OCI-LY3 (cell line): ENCODE data around the gene LANCL3.
"Not testable (repeated sequence)": the region's sequence is repeated elsewhere in the genome, so short reads cannot be mapped to it uniquely, and the experiment has no call there.

ENCODE experiments used
- EZH2phosphoT487 ChIP-seq: fragments of 200-600 bp; shearing (Covaris generic); IDR thresholded peaks from 2 replicates; pipeline ENCODE4 v1.6.1; 2018; ENCODE audit warnings: antibody characterized with exemption, mixed run types, low read depth
- TF ChIP-seq, protein P1 (sequence below): fragments of 200-600, 300-600 bp; sonication (generic); IDR thresholded peaks from 2 replicates; pipeline ENCODE4 v1.5.1; 2014; ENCODE audit warnings: antibody characterized with exemption, low read length, low read depth

DNA sequence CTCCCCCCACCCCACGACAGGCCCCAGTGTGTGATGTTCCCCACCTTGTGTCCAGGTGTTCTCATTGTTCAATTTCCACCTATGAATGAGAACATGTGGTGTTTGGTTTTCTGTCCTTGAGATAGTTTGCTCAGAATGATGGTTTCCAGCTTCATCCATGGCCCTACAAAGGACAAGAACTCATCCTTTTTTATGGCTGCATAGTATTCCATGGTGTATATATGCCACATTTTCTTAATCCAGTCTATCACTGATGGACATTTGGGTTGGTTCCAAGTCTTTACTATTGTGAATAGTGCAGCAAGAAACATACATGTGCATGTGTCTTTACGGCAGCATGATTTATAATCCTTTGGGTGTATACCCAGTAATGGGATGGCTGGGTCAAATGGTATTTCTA lies 79.4 kb downstream of the LANCL3 start:
- TF ChIP-seq, protein P1, sequence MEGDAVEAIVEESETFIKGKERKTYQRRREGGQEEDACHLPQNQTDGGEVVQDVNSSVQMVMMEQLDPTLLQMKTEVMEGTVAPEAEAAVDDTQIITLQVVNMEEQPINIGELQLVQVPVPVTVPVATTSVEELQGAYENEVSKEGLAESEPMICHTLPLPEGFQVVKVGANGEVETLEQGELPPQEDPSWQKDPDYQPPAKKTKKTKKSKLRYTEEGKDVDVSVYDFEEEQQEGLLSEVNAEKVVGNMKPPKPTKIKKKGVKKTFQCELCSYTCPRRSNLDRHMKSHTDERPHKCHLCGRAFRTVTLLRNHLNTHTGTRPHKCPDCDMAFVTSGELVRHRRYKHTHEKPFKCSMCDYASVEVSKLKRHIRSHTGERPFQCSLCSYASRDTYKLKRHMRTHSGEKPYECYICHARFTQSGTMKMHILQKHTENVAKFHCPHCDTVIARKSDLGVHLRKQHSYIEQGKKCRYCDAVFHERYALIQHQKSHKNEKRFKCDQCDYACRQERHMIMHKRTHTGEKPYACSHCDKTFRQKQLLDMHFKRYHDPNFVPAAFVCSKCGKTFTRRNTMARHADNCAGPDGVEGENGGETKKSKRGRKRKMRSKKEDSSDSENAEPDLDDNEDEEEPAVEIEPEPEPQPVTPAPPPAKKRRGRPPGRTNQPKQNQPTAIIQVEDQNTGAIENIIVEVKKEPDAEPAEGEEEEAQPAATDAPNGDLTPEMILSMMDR, result not testable (repeated sequence)
- TF ChIP-seq EZH2phosphoT487, result not testable (repeated sequence)
